H1 (cell line): Measurements from ENCODE around the gene MKKS. TPM values are rescaled to one million over a fixed set of nuclear protein-coding genes. Genes with fewer than 3 reads are reported as not detected.

Source experiments
- CTCF ChIA-PET: fragments of 300-600 bp; sonication (Branson Sonifier 250); formaldehyde crosslinking; loops from one replicate; lab custom pipeline; 2021; ENCODE audit not compliant: partially characterized antibody; lab: Charles Lee
- POLR2A ChIA-PET: fragments of 300-600 bp; sonication (Branson Sonifier 250); formaldehyde crosslinking; loops from one replicate; lab custom pipeline; 2021; ENCODE audit warnings: inconsistent platforms; ENCODE audit not compliant: partially characterized antibody; lab: Charles Lee
- DNase-seq, 2 experiments: peaks; one replicate each; pipeline versions ENCODE4 v3.0.0 to v3.0.0-alpha.2; 2010 to 2022; ENCODE audit warnings: low spot score in 2 of 2, low read depth in 1 of 2, mixed read lengths in 1 of 2
- FAIRE-seq: peaks from 2 replicates; lab custom pipeline; 2011; peaks lifted over from hg19 to GRCh38; lab: Jason Lieb, UNC
- H2AFZ ChIP-seq: 2 replicates; pipeline ENCODE4 v1.8.1; 2012; ENCODE audit warnings: low read length, inconsistent platforms
- H2AK5ac ChIP-seq: 2 replicates; pipeline ENCODE4 v1.6.1; 2013; ENCODE audit warnings: low read depth, low read length
- H2BK120ac ChIP-seq: replicated peaks from 2 replicates; pipeline ENCODE3; 2013; ENCODE audit warnings: low read depth, low read length, inconsistent platforms
- H2BK12ac ChIP-seq: 2 replicates; pipeline ENCODE4 v1.6.1; 2013; ENCODE audit warnings: low read depth, low read length
- H2BK15ac ChIP-seq: 2 replicates; pipeline ENCODE4 v1.6.1; 2013; ENCODE audit warnings: low read length
- H2BK20ac ChIP-seq: 2 replicates; pipeline ENCODE4 v1.6.1; 2013; ENCODE audit warnings: low read length
- H2BK5ac ChIP-seq: 2 replicates; pipeline ENCODE4 v1.6.1; 2013; ENCODE audit warnings: low read depth, low read length
- H3K14ac ChIP-seq: 2 replicates; pipeline ENCODE4 v1.6.1; 2013; ENCODE audit warnings: inconsistent platforms; ENCODE audit not compliant: insufficient read length
- H3K18ac ChIP-seq: 2 replicates; pipeline ENCODE4 v1.6.1; 2013; ENCODE audit warnings: low read length; ENCODE audit errors: extremely low read depth
- H3K23ac ChIP-seq: 2 replicates; pipeline ENCODE4 v1.6.1; 2013; ENCODE audit warnings: inconsistent platforms; ENCODE audit not compliant: insufficient read length
- H3K23me2 ChIP-seq: 2 replicates; pipeline ENCODE4 v1.6.1; 2013; ENCODE audit warnings: low read depth, low read length
- H3K27ac ChIP-seq: 2 replicates; pipeline ENCODE4 v1.6.1; 2011; ENCODE audit warnings: low read depth, low read length, inconsistent platforms
- H3K27me3 ChIP-seq, 4 experiments: replicated peaks in 1 of 4; 1 replicate in 1 of 4; 2 replicates in 3 of 4; pipeline versions ENCODE4 v1.6.1 to v1.8.1; 2011 to 2013; ENCODE audit warnings: low read length in 3 of 4, mild to moderate bottlenecking in 3 of 4, inconsistent platforms in 2 of 4, mixed read lengths in 2 of 4, moderate library complexity in 1 of 4; ENCODE audit not compliant: control insufficient read depth in 3 of 4, insufficient read depth in 3 of 4; ENCODE audit errors: extremely low read depth in 1 of 4
- H3K36me3 ChIP-seq, 4 experiments: 2 replicates each; pipeline versions ENCODE4 v1.6.1 to v1.8.1; 2011 to 2013; ENCODE audit warnings: mild to moderate bottlenecking in 4 of 4, low read length in 3 of 4, moderate library complexity in 2 of 4, control low read depth in 1 of 4, inconsistent platforms in 1 of 4; ENCODE audit not compliant: insufficient read depth in 4 of 4, control insufficient read depth in 2 of 4
- H3K4ac ChIP-seq: replicated peaks from 2 replicates; pipeline ENCODE3; 2013; ENCODE audit warnings: low read length, low read depth, mixed read lengths, inconsistent platforms; ENCODE audit not compliant: insufficient read length
- H3K4me1 ChIP-seq, 4 experiments: replicated peaks in 1 of 4; 1 replicate in 1 of 4; 2 replicates in 3 of 4; pipeline versions ENCODE4 v1.6.1 to v1.8.1; 2011 to 2013; ENCODE audit warnings: low read length in 3 of 4, inconsistent platforms in 2 of 4, mixed read lengths in 1 of 4; ENCODE audit not compliant: insufficient read depth in 4 of 4, control insufficient read depth in 3 of 4
- H3K4me2 ChIP-seq, 2 experiments: 2 replicates each; pipeline versions ENCODE4 v1.6.1 to v1.8.1; 2011 to 2013; ENCODE audit warnings: low read depth in 2 of 2, low read length in 2 of 2, control low read depth in 1 of 2, inconsistent platforms in 1 of 2, mild to moderate bottlenecking in 1 of 2; ENCODE audit not compliant: insufficient read depth in 1 of 2
- H3K4me3 ChIP-seq, 4 experiments: fragments of 200-600, 300-600 bp in 1 of 4; sonication (generic), shearing (Covaris generic), sonication (Bioruptor Twin) in 1 of 4; 2 replicates each; pipeline versions ENCODE4 v1.5.1 to v1.8.1; 2011 to 2016; ENCODE audit warnings: low read length in 4 of 4, low read depth in 3 of 4, control low read depth in 2 of 4, inconsistent platforms in 2 of 4, mild to moderate bottlenecking in 2 of 4, mixed read lengths in 1 of 4, moderate library complexity in 1 of 4; ENCODE audit not compliant: insufficient read depth in 2 of 4; ENCODE audit errors: extremely low read depth in 1 of 4
- H3K56ac ChIP-seq: replicated peaks from 2 replicates; pipeline ENCODE3; 2013; ENCODE audit warnings: low read depth, mild to moderate bottlenecking, mixed read lengths, low read length, inconsistent platforms; ENCODE audit not compliant: insufficient read length
- H3K79me1 ChIP-seq: 2 replicates; pipeline ENCODE4 v1.6.1; 2013; ENCODE audit warnings: low read depth, low read length, control low read depth
- H3K79me2 ChIP-seq, 2 experiments: 2 replicates each; pipeline versions ENCODE4 v1.6.1 to v1.8.1; 2012 to 2013; ENCODE audit warnings: low read length in 2 of 2, mild to moderate bottlenecking in 2 of 2, inconsistent platforms in 1 of 2; ENCODE audit not compliant: insufficient read depth in 2 of 2, control insufficient read depth in 1 of 2
- H3K9ac ChIP-seq, 4 experiments: replicated peaks in 1 of 4; 1 replicate in 1 of 4; 2 replicates in 3 of 4; pipeline versions ENCODE4 v1.6.1 to v1.8.1; 2011 to 2013; ENCODE audit warnings: low read depth in 3 of 4, low read length in 3 of 4, control low read depth in 2 of 4, mild to moderate bottlenecking in 2 of 4, moderate library complexity in 2 of 4, inconsistent platforms in 1 of 4; ENCODE audit errors: extremely low read depth in 1 of 4
- H3K9me3 ChIP-seq, 2 experiments: 2 replicates each; pipeline versions ENCODE4 v1.6.1 to v1.8.1; 2012 to 2013; ENCODE audit warnings: mild to moderate bottlenecking in 2 of 2, moderate library complexity in 2 of 2, control low read depth in 1 of 2, inconsistent platforms in 1 of 2, low read depth in 1 of 2, low read length in 1 of 2, mixed read lengths in 1 of 2; ENCODE audit not compliant: insufficient read depth in 2 of 2
- H4K20me1 ChIP-seq, 2 experiments: replicated peaks in 1 of 2; 2 replicates each; pipeline versions ENCODE3 to v1.8.1; 2011 to 2013; ENCODE audit warnings: inconsistent platforms in 2 of 2, low read length in 2 of 2, mild to moderate bottlenecking in 1 of 2; ENCODE audit not compliant: insufficient read depth in 2 of 2, control insufficient read depth in 1 of 2
- H4K5ac ChIP-seq: 2 replicates; pipeline ENCODE4 v1.6.1; 2013; ENCODE audit warnings: low read length, low read depth, mixed read lengths, inconsistent platforms; ENCODE audit not compliant: insufficient read length
- H4K8ac ChIP-seq: 2 replicates; pipeline ENCODE4 v1.8.0; 2013; ENCODE audit warnings: mild to moderate bottlenecking, moderate library complexity, low read length, inconsistent platforms; ENCODE audit not compliant: insufficient read depth; ENCODE audit errors: extremely low read depth
- H4K91ac ChIP-seq: replicated peaks from 2 replicates; pipeline ENCODE3; 2013; ENCODE audit warnings: low read length, mixed read lengths, inconsistent platforms; ENCODE audit not compliant: insufficient read length
- BCL11A ChIP-seq, 2 experiments: IDR thresholded peaks; one replicate each; pipeline ENCODE4 v1.6.1; 2011; ENCODE audit warnings: low read depth in 2 of 2, low read length in 2 of 2, mild to moderate bottlenecking in 2 of 2
- CHD2 ChIP-seq: IDR thresholded peaks from 2 replicates; pipeline ENCODE4 v1.6.1; 2012; ENCODE audit warnings: low read length, improper control_type of control experiment
- RAD21 ChIP-seq, 2 experiments: IDR thresholded peaks in 1 of 2; conservative IDR thresholded peaks in 1 of 2; 2 replicates each; pipeline ENCODE4 v1.6.1; 2011; ENCODE audit warnings: low read depth in 2 of 2, low read length in 2 of 2, improper control_type of control experiment in 1 of 2, inconsistent platforms in 1 of 2, mild to moderate bottlenecking in 1 of 2, moderate library complexity in 1 of 2
- TAF1 ChIP-seq: IDR thresholded peaks from 2 replicates; pipeline ENCODE4 v1.6.1; 2011; ENCODE audit warnings: mild to moderate bottlenecking, low read depth, low read length
- TBP ChIP-seq: IDR thresholded peaks from 2 replicates; pipeline ENCODE4 v1.6.1; 2011; ENCODE audit warnings: low read depth, low read length, improper control_type of control experiment
- YY1 ChIP-seq: IDR thresholded peaks from 2 replicates; pipeline ENCODE4 v1.6.1; 2011; ENCODE audit warnings: low read depth, mild to moderate bottlenecking, low read length
- polyA plus RNA-seq, 7 experiments: library from polyadenylated mRNA; depleted of rRNA in 3 of 7; stranded (reverse) in 5 of 7; unstranded in 2 of 7; fragments of >200 nt in 5 of 7; fragments of 200-250 nt in 2 of 7; gene quantifications; 1 replicate in 5 of 7; 2 replicates in 1 of 7; 4 replicates in 1 of 7; pipeline versions ENCODE4 v1.2.1 to v1.2.3, GENCODE V29; 2011 to 2013; ENCODE audit warnings: missing spikeins in 2 of 7, mixed read lengths in 2 of 7
- total RNA-seq: library from RNA; stranded (reverse); fragmentation: NEBNext Ultra II Directional; extraction: Animal tissue kit (Norgen Biotek cat#: 25700); gene quantifications from 2 replicates; pipeline ENCODE4 v1.2.1, GENCODE V29; 2021

The MKKS gene
- total and polyA plus RNA-seq, 2 of the 8 experiments (the other 6 are each of a cell fraction or from before 2014, with no cell fraction given) = 15.9 to 24.8 TPM

DNA sequence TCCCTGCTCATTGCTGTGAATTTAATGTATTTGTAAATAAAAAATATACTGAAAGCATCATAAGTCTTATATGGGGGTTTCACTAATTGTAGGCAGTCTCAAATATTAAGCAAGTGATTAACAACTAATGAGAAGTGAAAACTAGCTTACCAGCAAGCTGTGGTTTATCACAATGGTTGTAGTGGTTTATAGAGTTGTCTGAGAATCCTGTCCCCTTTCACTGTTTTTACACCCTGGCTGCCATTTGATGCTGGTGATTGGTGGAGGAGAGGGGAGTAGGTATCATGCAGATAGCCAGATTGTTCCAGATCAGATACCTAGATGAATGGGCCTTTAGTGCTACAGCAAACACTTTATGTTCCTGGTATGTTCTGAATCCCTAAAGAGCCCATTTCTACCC, 6.0 kb downstream of the MKKS start:
- Histone ChIP-seq H2BK12ac (no peak overlapping the region), H2AFZ (no peak overlapping the region), H3K9ac (no peak overlapping the region), H3K4me3 (no peak overlapping the region), H3K79me2 (peaks cover 0 to 91% of the 10 kb centered on the region in 2 experiments; a peak in 2 of 4 replicates), H3K18ac (no peak overlapping the region), H3K4ac (no peak overlapping the region), H2BK120ac (no peak overlapping the region), H3K36me3 (peaks cover 0 to 3% (median 0%) of the 10 kb centered on the region in 4 experiments; a peak in 2 of 8 replicates), H3K4me2 (no peak overlapping the region), H3K14ac (no peak overlapping the region), H3K23me2 (peaks cover 2% of the 10 kb centered on the region; the same call in 1 of the 2 replicates), H3K79me1 (peaks cover 15% of the 10 kb centered on the region; the same call in 1 of the 2 replicates), H3K4me1 (no peaks in the 10 kb centered on the region), H4K91ac (no peak overlapping the region), H3K9me3 (no peaks in the 10 kb centered on the region), H3K56ac (no peak overlapping the region), H3K27me3 (no peaks in the 10 kb centered on the region), H2BK5ac (no peak overlapping the region), H4K5ac (no peak overlapping the region), H2BK15ac (no peak overlapping the region), H4K20me1 (peaks cover 0 to 9% of the 10 kb centered on the region in 2 experiments), H3K23ac (no peak overlapping the region), H2BK20ac (no peak overlapping the region), H4K8ac (no peak overlapping the region), H3K27ac (no peak overlapping the region), H2AK5ac (no peak overlapping the region)
- ChIA-PET POLR2A (no interaction called here), CTCF (interaction anchor here (0.7 to 2.8 kb wide), 19 partner anchors 9 to 919 kb away, joined by 3 to 21 read pairs (median 4); no protein-coding TSS in a partner anchor)
- DNase-seq = no peak
- TF ChIP-seq RAD21 (IDR thresholded peaks at IDR 0.05 in 1 of 2, conservative IDR thresholded peaks at IDR 0.05 in 1 of 2; ENCODE audit: low read depth in 2 of 2, low read length in 2 of 2) (no peak), YY1 (no peak), CHD2 (no peak), TAF1 (no peak), BCL11A (IDR thresholded peaks at IDR 0.05; ENCODE audit: low read depth in 2 of 2, low read length in 2 of 2) (no peak), TBP (no peak)
- FAIRE-seq = no peak
